Measurements from ENCODE around the gene POLR1A.

- TF ChIP-seq TAF1 (conservative IDR thresholded peaks at IDR 0.05) (no peak), CTCF (IDR thresholded peaks at IDR 0.05; ENCODE audit: low read depth, low read length, missing input control) (no peak), EGR1 (IDR thresholded peaks at IDR 0.05; ENCODE audit: low read depth in 2 of 2) (peak in 1 of 2 donors; percentile 79)
Measured at GRCh38 chr2:86072271-86072858, 33.3 kb downstream of the POLR1A start.
